Stimulated activated CD4-positive, alpha-beta T cell treated with anti-CD3 and anti-CD28 coated beads, Interleukin-2, amount 100 ng/mL, for 4 hours (primary cell): ENCODE data around the gene SLC6A18.

Experiments used
- DNase-seq: peaks from one replicate; pipeline ENCODE4 v3.0.0-alpha.2; 2020; ENCODE audit warnings: low read depth

The SLC6A18 gene

GRCh38 chr5:1186351-1187233 is 38.6 kb upstream of the SLC6A18 start:
- no peak for DNase-seq

GRCh38 chr5:1187234-1187949 is 37.8 kb upstream of the SLC6A18 start:
- no peak for DNase-seq

GRCh38 chr5:1187950-1188334 is 37.2 kb upstream of the SLC6A18 start:
- no peak for DNase-seq

- DNase-seq = no peak
These were observed 36.7 kb upstream of the SLC6A18 start for GRCh38 chr5:1188464-1188863.

- no peak for DNase-seq
These were observed 35.9 kb upstream of the SLC6A18 start for GRCh38 chr5:1189269-1189668.

GRCh38 chr5:1190278-1190677 is 34.9 kb upstream of the SLC6A18 start:
- no peak for DNase-seq

- DNase-seq = no peak
These were observed 34.3 kb upstream of the SLC6A18 start for GRCh38 chr5:1190837-1191239.

- no peak for DNase-seq
These were observed 32.1 kb upstream of the SLC6A18 start for GRCh38 chr5:1192971-1193590.

GRCh38 chr5:1193591-1193985 is 31.6 kb upstream of the SLC6A18 start:
- no peak for DNase-seq

GRCh38 chr5:1194378-1194777 is 30.8 kb upstream of the SLC6A18 start:
- DNase-seq = no peak

GRCh38 chr5:1195439-1195838 is 29.7 kb upstream of the SLC6A18 start:
- no peak for DNase-seq

- no peak for DNase-seq
These were observed 29.3 kb upstream of the SLC6A18 start for GRCh38 chr5:1195916-1196315.

- no peak for DNase-seq
These were observed 28.6 kb upstream of the SLC6A18 start for GRCh38 chr5:1196562-1196961.

- no peak for DNase-seq
These were observed 27.1 kb upstream of the SLC6A18 start for GRCh38 chr5:1197876-1198666.

GRCh38 chr5:1199340-1199648 is 25.9 kb upstream of the SLC6A18 start:
- no peak for DNase-seq

- DNase-seq = no peak
These were observed 25.3 kb upstream of the SLC6A18 start for GRCh38 chr5:1199649-1200494.

- no peak for DNase-seq
These were observed 24.5 kb upstream of the SLC6A18 start for GRCh38 chr5:1200495-1201326.

GRCh38 chr5:1201327-1202025 is 23.7 kb upstream of the SLC6A18 start, which contains the start of gene SLC6A19:
Gene SLC6A19 (plus strand): TSS chr5:1201595. CDS start chr5:1201651, 56 bp downstream.
- no peak for DNase-seq

GRCh38 chr5:1202026-1202797 is 23.0 kb upstream of the SLC6A18 start:
- no peak for DNase-seq
